CD4-positive, alpha-beta T cell treated with Interleukin-12 subunit alpha and Interleukin-12 subunit beta, for 1 hour (primary cell): ENCODE data around the gene SP140L.
A peak's percentile ranks its signal among the peaks of the same experiment; 100 is the strongest.
"Not testable (repeated sequence)": the region's sequence is repeated elsewhere in the genome, so short reads cannot be mapped to it uniquely, and the experiment has no call there.

Source experiments
- DNase-seq: peaks from one replicate; pipeline ENCODE4 v3.0.0-alpha.2; 2020

Gene SP140L

DNA sequence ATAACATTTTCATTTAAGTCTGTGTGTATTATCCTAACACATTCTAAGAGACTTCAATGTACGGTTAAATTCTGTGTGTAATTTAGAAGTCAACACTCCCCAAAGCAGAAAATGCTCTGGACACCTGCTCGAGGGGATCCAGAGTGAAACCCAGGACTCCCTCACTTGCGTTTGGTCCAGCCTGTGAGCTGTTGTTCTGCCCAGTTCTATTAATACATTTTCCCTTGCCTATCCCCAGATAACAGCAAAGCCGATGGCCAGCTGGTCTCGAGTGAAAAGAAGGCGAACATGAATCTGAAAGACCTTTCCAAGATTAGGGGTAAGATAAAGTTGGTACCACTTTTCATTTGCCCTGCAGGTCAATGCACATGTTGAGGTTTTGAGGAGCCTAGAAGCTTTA, 58.0 kb downstream of the SP140L start:
- no peak for DNase-seq

DNA sequence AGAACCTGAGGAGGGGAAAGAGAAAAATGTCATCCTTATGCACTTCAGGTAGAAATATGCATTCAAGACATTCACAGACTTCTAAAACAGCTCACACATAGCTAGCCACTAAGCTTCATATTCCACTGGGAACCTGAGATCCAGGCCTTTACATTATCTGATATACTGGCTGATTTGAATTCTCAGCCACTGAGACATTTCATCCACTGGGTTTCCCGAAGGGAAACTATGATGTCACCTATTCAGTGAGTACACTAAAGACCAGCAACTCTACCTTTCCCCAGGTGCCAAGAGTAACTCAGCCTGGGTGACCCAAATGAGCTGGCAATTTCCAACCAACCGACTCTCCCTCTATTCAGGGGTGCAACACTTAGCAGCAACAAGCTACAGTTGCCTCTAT, 67.3 kb downstream of the SP140L start:
- DNase-seq = no peak

DNA sequence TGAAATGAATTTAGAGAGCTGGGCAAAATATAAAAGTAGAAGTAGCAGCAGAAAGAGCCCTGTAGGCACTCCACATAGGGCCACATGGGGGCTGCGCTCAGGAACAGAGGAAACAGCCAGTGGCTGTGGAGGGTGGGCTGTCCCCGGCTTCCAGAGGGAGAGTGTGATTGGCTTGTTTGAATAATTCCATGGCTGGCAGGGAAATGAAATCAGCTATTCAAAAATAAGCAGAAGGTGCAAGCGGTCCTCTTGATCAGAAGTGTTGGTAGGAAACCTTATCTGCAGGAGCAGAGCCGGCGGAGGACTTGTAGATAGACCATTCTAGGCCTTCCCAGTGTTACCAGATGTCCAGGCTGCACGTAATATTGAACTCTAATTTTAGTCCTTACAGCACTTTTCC, 71.7 kb downstream of the SP140L start:
- not testable (repeated sequence) for DNase-seq

DNA sequence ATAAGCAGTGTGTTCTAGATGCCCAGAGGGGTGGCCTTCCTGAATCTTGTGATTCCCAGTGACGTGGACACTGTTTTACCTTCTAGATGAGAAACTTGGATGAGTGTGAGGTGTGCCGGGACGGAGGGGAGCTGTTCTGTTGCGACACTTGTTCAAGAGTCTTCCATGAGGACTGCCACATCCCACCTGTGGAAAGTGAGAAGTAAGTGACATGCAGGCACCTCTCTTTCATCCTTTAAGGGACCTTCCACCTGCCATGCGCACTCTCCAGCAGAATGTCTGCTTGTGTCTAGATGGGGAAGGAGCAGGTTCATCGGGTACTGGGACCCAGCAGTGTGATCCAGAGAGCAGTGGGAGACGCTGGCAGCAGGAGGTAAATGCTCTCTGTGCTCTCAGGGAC, 73.0 kb downstream of the SP140L start:
- no peak for DNase-seq

DNA sequence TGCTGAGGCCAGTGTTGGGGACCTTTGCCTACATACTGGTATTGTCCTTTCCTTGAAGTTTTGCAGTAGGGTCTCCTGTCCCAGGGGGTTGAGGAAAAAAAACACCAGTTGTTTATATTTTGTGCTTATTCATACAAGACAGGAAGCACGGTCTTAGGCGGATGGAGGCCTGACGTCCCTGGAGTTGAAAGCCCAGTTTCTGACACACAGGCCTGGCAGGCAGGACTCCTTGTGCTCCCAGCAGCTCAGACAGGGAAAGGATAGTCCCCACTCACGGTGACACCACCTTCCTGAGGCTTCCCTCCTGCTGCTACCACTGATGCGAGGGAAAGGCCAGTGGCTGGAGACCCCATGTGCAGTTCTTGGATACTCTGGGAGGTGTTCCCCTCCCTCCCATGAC, 73.5 kb downstream of the SP140L start:
- DNase-seq = no peak

DNA sequence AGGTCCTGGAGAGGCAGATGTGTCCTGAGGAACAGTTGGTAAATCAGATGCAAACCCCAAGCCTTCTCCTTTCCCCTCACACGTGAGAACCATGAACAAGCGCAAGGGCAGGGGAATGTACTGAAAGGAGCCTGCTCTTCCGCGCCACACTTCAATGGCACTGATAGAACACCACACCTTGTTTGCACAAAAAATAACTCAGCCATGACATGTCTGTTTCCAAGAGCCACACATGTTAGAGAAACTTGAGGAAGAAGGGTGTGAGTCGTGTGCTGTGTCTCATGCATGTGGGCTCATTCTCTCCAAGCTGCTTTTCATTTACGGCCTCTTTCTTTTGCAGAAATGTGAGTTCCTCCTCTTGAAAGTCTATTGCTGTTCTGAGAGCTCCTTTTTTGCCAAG, 74.0 kb downstream of the SP140L start:
- not testable (repeated sequence) for DNase-seq

DNA sequence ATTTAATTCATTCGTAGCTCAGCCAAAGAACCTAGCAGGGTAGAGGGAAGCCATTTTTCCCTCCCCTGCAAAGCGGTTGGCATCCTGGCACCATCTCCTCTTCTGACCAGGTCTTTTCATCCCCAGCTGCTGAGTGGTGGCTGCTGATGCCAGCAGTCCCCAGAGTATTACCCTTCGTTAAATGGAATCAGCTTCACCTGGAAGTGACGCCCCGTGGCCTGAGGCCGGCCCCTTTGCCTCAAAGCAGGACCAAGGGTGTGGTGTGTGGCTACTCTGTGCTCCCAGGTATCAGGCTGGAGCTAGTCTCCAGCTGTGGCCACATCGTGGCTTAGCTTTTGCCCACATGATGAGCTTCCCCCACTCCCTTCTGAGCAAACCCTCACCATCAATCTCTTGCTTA, 76.8 kb downstream of the SP140L start:
- DNase-seq = no peak

DNA sequence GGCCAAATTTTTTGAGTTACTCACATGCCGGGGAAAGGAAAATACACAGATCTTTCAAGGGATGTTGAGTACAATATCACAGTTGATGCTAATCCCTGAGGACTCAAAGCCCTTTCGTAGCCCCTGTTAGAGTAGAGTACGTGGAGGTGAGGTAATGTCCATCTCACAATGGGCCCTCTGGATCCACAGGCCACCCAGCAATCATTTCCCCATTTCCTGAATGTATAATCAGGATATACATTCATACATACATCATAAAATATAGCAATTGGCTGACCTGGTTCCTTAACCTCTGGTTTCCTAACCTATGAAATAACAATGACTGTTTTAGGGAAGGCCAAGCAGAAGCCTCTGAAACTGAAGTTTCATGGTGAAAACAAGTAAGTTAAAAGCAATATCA, 78.8 kb downstream of the SP140L start:
- DNase-seq = no peak

DNA sequence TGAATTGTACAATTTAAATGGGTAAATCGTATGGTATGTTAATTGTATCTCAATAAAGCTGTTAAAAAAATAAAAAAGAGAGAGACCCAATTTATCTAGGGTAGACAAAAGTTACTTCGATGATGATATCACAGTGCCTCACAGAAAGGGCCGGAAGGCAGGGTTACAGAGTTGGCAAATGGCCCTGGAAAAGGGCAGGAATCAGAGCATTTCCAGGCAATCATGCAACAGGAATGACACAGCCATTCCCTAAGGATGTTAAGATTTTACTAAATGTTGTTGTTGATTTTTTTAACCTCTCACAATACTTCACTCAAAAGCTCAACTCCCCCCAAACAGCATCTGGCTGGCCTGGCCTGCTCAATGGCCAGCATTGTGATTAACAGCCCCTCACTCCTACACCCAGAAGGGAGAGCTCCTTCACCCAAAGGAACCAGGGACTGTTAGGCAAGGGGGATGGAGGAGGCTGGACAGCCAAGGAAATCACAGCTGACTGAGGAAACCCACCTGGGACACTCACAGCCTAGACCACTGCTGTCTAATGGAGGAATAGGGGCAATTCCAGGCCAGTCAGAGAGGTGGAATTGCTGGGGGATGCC, 81.3 kb downstream of the SP140L start:
- no peak for DNase-seq

DNA sequence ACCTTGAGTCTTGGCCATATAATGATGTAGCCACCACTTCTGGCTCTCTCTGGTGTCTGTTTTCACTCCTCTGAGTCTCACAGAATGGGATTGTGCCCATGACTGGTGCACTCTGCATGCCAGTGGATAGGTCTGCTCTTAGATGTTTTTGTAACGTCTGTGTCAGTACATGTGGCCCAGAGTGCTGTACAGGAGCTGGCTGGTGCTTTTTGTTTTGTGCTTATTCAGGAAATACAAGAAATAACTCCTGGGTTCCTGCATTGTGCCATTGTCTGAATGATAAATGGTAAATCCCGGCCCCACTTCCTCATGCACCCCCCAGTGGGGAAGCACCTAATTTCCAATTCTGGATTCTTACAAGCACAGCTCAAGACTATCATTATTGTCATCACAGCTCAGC, 82.3 kb downstream of the SP140L start:
- DNase-seq = not testable (repeated sequence)

DNA sequence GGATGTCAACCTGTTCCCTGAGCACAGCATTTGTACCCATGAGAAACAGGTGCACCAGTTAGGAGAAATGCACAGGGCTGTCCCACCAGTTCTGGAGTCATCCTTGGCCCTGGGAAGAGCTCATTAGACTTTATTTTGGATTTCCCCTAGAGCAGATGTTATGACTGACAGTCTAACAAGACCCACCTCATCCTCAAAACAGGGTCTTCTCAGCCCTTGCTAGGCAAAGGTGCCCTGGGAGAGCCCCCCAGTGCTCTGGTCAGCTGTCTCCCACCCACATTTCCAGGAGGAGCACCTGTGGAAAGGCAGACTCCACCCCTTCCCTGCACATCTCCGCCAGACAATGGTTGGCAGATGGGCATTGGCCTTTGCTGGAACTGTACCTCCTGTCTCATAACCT, 83.3 kb downstream of the SP140L start:
- DNase-seq = no peak

DNA sequence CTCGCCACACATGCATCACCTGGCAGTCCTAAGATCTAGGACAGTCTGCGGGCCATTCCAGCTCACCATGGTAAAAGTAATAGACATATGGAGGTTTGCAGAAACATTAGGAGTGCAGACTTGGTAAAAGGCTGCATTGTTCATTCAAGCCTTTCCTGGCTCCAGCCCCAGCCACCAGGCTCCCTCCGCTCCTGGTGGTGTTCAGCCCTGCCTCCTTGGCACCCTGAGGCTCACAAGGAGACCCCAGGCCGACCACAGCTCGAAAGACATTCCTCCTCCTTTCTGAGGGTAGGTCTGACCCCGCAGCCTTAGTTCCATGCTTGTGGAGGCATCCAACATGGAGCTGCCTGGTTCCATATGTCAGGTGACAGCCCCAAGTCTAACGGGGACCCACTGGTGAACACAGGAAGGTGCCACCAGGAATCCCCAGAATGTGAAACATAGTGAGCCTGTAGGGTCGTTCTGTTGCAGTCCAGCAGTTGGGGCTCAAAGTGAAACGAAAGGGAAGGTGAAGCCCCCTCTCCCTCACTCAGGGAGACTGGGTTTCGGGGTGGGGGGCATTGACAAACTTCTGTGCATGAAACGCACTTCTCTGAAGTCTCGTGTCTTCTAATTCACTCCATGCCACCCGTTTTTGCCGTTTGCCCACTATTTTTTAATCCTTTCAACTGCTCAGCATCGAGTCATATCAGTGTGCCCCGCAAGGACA, 84.0 kb downstream of the SP140L start:
- peak; percentile 26 for DNase-seq

DNA sequence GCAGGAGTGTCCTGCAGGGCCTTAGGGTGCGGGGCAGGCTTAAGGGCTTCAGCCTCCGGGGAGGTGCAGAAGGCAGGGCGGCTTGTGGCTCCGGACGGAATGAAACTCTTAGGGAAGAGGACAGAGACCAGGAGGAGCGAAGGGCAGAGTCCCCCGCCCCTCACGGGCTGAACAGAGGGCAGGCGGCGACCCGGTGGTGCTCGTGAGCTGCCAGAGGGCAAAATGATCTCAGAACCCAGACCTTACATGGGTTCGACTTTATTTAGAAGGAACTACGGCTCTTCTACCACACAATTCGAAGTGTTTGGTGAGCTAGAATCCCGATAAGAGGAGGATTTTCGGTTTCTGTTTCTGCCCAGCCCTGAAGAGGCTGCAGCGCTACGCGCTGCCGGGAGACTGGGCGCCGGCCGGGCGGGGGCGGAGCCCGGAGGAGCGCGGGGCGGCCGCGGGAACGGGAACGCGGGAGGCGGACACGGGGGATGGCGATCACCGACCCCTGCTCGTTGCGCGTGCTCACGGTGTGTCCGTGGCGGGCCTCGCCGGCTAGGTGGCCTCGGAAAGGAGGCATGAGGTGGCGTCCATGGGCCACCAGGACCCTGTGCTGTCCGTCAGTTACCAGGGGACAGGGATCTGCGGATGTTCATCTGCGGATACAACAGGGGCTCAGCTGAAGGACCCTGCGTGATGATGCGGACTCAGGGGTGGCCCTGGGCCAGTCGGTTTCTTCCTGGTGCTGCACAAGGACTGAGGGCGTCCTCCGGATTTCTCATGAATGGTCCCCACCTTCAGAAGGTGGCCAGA, 84.8 kb downstream of the SP140L start:
- DNase-seq = peak; percentile 68

DNA sequence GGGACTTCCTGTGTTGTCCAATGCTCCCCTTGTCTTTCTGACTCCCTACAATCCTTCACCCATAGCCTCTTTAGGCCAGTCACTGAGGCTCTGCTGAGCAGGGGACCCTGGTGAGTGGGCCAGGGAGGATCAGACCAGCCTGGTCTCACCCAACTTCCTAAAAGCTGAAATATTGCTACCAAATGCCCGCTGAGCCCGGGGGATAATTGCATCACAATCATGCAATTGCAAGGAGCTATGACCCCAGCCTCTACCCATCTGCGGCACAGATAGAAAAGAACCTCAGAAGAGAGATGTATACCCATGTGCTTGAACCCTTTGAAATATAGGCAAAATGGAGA, 85.3 kb downstream of the SP140L start:
- no peak for DNase-seq

DNA sequence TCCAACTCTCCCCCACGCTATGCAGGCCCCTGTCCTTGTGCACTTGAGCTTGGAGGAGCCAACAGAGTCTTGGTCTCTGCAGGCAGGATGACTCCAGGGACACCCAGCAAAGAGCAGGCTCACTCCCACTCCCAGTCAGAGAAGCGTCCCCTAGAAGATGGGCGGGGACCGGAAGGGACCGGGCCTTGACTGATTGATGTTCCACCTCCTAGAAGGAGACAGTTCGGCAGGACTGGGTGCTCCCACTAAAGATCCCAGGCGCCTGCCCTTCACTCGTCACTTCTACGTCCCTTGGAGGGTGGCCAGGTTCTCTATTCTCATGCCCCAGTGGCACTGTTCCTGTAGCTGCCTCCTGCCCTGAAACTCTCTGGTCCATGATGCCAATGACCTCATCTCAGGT, 85.9 kb downstream of the SP140L start:
- DNase-seq = no peak

DNA sequence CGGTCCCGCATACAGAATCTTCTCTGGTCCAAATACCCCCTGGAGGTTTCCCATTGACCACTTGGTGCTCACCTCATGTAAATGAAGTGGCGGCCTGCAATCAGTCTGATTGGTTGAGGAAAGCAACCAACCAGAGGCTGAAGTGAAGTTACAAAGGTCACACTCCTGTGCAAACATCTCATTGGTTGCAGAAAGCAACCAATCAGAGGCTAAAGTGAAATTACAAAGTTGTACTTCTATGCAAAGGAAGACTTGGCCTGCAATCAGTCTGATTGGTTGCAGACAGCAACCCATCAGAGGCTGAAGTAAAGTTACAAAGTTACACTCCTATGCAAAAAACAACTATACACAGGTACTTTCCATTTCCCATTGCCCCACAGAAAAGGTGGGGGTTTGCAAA, 86.5 kb downstream of the SP140L start:
- no peak for DNase-seq

DNA sequence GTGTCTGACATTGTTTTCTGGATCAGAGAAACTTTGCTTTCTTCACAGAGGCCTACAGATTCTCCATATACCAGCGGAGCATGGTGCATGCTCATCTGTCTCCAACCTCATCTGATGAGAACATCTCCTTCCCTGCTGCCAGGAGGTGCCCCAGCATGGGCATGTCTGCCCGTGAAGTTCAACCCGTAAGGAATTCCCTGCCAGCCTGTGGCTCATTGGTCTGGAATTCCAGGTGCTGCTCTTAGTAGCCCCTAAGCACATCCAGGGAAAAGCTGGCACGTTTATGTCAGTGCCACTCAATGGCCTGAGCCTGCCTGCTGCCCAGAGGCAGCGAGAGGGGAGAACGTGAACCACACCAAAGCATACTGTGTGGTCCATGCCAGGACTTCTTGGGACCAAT, 87.3 kb downstream of the SP140L start:
- DNase-seq = no peak

DNA sequence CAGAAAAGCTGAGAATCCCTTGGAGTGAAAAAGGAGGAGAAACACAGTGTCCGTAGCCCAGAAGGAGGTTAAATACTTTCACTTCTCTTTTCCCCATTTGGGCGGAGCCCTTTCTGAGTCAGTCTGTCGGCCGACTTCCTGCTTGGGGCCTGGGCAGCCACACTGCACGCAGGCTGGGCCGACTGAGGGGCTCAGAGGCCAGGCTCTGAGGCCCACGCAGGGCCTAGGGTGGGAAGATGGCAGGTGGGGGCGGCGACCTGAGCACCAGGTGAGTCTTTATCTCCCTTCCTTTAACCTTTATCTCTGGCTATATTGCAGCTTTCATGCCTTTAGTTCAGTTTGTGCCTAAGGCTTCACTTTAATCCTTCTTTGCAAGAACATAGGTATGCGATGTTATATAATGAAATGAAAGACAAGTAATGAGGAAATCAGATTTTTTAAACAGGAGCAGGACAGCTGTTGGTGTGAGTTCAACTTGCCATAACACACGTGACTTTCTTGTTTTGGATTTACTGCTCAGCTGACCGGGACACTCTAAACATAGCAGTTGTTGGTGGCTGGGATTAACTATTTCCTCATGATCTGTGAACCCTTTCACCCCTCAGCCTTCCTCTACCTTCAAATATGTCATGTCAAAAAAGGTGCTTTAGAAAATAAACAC, 89.2 kb downstream of the SP140L start, which contains the start of gene SP100:
SP100 (plus strand) TSS at position 141 of the 661 bp plus-strand sequence; CDS start at position 237, 96 bp downstream.
- DNase-seq = peak; percentile 84

DNA sequence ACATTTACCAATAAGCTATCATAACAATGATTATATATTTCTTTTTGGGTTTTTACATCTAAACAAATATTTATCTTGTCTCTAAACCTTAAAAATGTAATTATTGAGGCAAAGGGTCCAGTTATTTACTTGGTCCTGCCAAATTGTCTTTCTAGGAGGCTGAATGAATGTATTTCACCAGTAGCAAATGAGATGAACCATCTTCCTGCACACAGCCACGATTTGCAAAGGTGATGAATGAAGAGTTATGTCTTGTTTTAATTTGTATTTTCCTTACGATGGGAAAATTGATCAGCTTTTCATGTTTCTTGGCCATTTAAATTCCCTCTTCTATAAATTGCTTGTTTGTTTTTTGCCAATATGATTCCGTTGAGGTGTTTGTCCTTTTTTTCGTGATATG, 90.4 kb downstream of the SP140L start:
- DNase-seq = no peak

DNA sequence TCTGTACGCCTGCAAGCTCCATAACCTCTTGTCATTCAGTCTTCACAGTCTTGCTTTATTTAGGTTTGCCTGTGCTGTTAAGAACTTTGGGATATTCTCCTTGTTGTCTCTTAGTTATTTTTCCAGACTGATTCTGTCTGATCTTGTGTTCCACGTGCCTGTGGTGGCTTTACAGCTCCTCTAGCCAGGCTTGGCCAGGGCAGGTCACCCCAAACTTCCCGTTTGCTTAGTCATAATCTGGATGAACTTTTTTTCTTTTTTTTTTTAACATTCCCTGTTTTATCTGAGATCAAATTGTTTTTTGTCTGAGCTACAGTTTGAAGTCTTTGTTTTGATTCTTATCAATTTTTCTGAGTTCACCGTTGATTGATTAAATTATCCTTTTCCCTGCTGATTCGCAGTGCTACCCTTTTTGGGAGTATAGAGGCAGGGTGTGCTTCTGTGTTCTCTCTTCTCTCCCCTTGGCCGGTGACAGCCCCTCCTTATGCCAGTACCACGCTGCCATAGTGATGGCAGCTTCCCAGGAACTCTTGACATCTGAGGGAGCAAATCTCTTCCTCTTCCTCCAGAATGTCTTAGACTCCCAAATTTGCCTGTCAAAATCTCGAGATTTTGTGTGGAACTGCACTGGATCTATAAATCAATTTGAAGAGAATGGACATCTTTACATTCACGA, 91.5 kb downstream of the SP140L start:
- no peak for DNase-seq

DNA sequence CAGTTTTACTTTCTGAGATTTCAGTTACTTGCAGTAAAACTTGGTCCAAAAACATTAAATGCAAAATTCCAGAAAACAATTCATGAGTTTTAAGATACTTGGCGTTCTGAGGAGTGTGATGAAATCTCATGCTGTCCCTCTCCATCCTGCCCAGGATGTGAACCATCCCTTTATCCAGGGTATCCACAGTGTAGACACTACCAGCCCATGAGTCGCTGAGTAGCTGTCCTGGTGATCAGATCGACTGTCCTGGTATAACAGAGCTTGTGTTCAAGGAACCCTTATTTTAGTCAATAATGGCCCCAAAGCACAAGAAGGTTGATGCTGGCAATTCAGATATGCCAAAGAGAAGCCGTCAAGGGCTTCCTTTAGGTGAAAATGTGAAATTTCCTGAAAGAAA, 92.2 kb downstream of the SP140L start:
- no peak for DNase-seq

DNA sequence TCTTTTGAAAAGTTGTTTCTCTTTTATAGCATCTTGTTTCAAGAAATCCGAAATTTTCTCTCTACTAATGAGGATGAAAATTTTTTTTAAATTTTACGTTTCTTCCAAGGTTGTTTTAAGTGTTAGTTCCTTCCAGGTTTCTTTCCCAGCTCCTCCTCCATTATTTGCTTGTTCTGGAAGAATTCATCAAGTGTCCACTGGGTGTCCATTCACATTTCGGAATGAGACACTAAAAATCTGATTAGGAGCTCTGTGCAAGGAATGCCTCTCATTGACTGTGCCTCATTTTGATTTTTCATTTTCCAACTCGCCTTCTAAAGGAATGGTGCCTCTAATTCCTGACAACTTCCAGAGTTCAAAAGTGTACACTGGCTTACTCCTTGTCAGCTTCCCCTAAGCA, 95.2 kb downstream of the SP140L start:
- no peak for DNase-seq

DNA sequence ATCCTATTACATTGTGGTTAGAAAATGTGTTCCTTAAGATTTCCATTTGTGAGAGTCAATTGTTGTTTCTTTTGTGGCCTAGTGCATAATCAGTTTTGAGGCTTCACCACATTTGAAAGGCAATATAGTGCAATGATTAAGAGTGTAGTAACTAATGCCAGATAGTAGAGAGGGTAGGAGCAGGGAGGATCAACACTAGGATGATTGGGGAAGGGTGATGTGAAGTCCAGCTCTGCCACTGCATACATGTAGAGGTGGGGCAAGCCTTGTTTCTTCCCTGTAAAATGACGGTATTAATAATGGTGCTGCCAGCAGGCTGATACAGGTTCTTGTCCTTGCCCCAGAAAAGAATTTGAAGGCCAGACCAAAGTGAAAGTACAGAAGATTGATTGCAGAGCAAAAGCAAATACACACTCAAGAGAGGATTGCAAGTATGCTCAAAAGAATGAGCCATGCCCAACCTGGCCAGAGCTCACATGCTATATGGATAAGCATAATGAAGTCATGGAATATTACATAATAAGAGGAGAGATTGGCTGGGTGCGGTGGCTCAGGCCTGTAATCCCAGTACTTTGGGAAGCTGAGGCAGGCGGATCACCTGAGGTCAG, 97.0 kb downstream of the SP140L start:
- no peak for DNase-seq
